Neural cell (in vitro differentiated cells): ENCODE measurements around the gene IRF2BPL. TPM values are rescaled to one million over a fixed set of nuclear protein-coding genes. Genes with fewer than 3 reads are reported as not detected.

ENCODE experiments used
- H2AFZ ChIP-seq: fragments of 200-600, 300-800 bp; sonication (generic), shearing (Covaris generic); 2 replicates; pipeline ENCODE4 v1.6.0; 2014; ENCODE audit warnings: low read depth, mild to moderate bottlenecking, antibody characterized with exemption, low read length, moderate library complexity
- H3F3A ChIP-seq: fragments of 200-600 bp; shearing (Covaris generic); 2 replicates; pipeline ENCODE4 v1.6.1; 2016; ENCODE audit warnings: mild to moderate bottlenecking, moderate library complexity, mixed read lengths, antibody characterized with exemption, low read length; ENCODE audit not compliant: insufficient read depth, poor library complexity, severe bottlenecking
- H3K27ac ChIP-seq: fragments of 200-600, 300-800 bp; sonication (generic), shearing (Covaris generic); 2 replicates; pipeline ENCODE4 v1.5.1; 2014; ENCODE audit warnings: mild to moderate bottlenecking, low read length, moderate library complexity
- H3K27me3 ChIP-seq: fragments of 300-800, 200-600 bp; sonication (generic), shearing (Covaris generic); 2 replicates; pipeline ENCODE4 v1.6.0; 2014; ENCODE audit warnings: mild to moderate bottlenecking, low read depth, low read length, moderate library complexity; ENCODE audit not compliant: insufficient read depth
- H3K36me3 ChIP-seq: fragments of 300-800, 200-600 bp; sonication (generic), shearing (Covaris generic); 2 replicates; pipeline ENCODE4 v1.5.1; 2014; ENCODE audit warnings: mild to moderate bottlenecking, antibody characterized with exemption, low read length, moderate library complexity; ENCODE audit not compliant: insufficient read depth
- H3K4me2 ChIP-seq: fragments of 300-800, 200-600 bp; sonication (generic), shearing (Covaris generic); 2 replicates; pipeline ENCODE4 v1.6.0; 2014; ENCODE audit warnings: mild to moderate bottlenecking, low read length
- H3K4me3 ChIP-seq: fragments of 300-800, 200-600 bp; sonication (generic), shearing (Covaris generic); 2 replicates; pipeline ENCODE4 v1.5.1; 2014; ENCODE audit warnings: mild to moderate bottlenecking, low read length, moderate library complexity
- H3K79me2 ChIP-seq: fragments of 200-600 bp; shearing (Covaris generic); replicated peaks from 2 replicates; pipeline ENCODE4 v1.6.0; 2014; ENCODE audit warnings: mild to moderate bottlenecking, low read length, moderate library complexity; ENCODE audit not compliant: insufficient read depth
- H3K9ac ChIP-seq: fragments of 300-800, 200-600 bp; sonication (generic), shearing (Covaris generic); 2 replicates; pipeline ENCODE4 v1.6.1; 2016; ENCODE audit warnings: mild to moderate bottlenecking, low read length, mixed read lengths
- H3K9me2 ChIP-seq: fragments of 200-600 bp; shearing (Covaris generic); 2 replicates; pipeline ENCODE4 v1.6.1; 2016; ENCODE audit warnings: mild to moderate bottlenecking, low read length, mixed read lengths; ENCODE audit not compliant: insufficient read depth
- H3K9me3 ChIP-seq: fragments of 200-600, 300-800 bp; sonication (generic), shearing (Covaris generic); 2 replicates; pipeline ENCODE4 v1.6.1; 2016; ENCODE audit warnings: mild to moderate bottlenecking, mixed run types, low read length, moderate library complexity, mixed read lengths
- H4K20me1 ChIP-seq: fragments of 200-600 bp; shearing (Covaris generic); 2 replicates; pipeline ENCODE4 v1.6.1; 2016; ENCODE audit warnings: mild to moderate bottlenecking, mixed run types; ENCODE audit not compliant: insufficient read depth
- EP300 ChIP-seq: fragments of 450-650 bp; conservative IDR thresholded peaks from 2 replicates; pipeline ENCODE4 v1.6.1; 2014; ENCODE audit warnings: antibody characterized with exemption, mild to moderate bottlenecking, moderate library complexity; ENCODE audit not compliant: poor library complexity, severe bottlenecking
- EZH2 ChIP-seq: fragments of 200-600, 300-800 bp; shearing (Covaris generic), sonication (generic); IDR thresholded peaks from 2 replicates; pipeline ENCODE4 v1.6.1; 2014; ENCODE audit warnings: antibody characterized with exemption, low read length, borderline replicate concordance, mild to moderate bottlenecking; ENCODE audit not compliant: insufficient read depth, poor library complexity, severe bottlenecking
- MXI1 ChIP-seq: fragments of 450-650 bp; conservative IDR thresholded peaks from 2 replicates; pipeline ENCODE4 v1.6.1; 2014; ENCODE audit warnings: antibody characterized with exemption, mild to moderate bottlenecking; ENCODE audit not compliant: poor library complexity, severe bottlenecking
- POLR2AphosphoS5 ChIP-seq: IDR thresholded peaks from 2 replicates; pipeline ENCODE4 v1.6.1; 2012
- RAD21 ChIP-seq: fragments of 450-650 bp; conservative IDR thresholded peaks from 2 replicates; pipeline ENCODE4 v1.6.1; 2014; ENCODE audit warnings: antibody characterized with exemption, mild to moderate bottlenecking, moderate library complexity
- SMC3 ChIP-seq: fragments of 450-650 bp; conservative IDR thresholded peaks from 2 replicates; pipeline ENCODE4 v1.6.1; 2014; ENCODE audit warnings: antibody characterized with exemption, mild to moderate bottlenecking, moderate library complexity; ENCODE audit not compliant: poor library complexity
- TAF1 ChIP-seq: IDR thresholded peaks from 2 replicates; pipeline ENCODE4 v1.6.1; 2012; ENCODE audit warnings: low read depth
- polyA plus RNA-seq: library from polyadenylated mRNA; depleted of rRNA; stranded (reverse); fragments of >200 nt; gene quantifications from 2 replicates; pipeline ENCODE4 v1.2.3, GENCODE V29; 2014
- TF ChIP-seq, protein P1 (sequence below): fragments of 450-650 bp; IDR thresholded peaks from 2 replicates; pipeline ENCODE4 v1.5.1; 2014; ENCODE audit warnings: antibody characterized with exemption, mild to moderate bottlenecking, moderate library complexity; ENCODE audit not compliant: poor library complexity, severe bottlenecking
- TF ChIP-seq, protein P2 (sequence below): IDR thresholded peaks from 2 replicates; pipeline ENCODE4 v1.6.1; 2012; ENCODE audit warnings: borderline replicate concordance

Gene IRF2BPL
- polyA plus RNA-seq, 1 donor from 2014 or later, result 42.9 TPM

DNA sequence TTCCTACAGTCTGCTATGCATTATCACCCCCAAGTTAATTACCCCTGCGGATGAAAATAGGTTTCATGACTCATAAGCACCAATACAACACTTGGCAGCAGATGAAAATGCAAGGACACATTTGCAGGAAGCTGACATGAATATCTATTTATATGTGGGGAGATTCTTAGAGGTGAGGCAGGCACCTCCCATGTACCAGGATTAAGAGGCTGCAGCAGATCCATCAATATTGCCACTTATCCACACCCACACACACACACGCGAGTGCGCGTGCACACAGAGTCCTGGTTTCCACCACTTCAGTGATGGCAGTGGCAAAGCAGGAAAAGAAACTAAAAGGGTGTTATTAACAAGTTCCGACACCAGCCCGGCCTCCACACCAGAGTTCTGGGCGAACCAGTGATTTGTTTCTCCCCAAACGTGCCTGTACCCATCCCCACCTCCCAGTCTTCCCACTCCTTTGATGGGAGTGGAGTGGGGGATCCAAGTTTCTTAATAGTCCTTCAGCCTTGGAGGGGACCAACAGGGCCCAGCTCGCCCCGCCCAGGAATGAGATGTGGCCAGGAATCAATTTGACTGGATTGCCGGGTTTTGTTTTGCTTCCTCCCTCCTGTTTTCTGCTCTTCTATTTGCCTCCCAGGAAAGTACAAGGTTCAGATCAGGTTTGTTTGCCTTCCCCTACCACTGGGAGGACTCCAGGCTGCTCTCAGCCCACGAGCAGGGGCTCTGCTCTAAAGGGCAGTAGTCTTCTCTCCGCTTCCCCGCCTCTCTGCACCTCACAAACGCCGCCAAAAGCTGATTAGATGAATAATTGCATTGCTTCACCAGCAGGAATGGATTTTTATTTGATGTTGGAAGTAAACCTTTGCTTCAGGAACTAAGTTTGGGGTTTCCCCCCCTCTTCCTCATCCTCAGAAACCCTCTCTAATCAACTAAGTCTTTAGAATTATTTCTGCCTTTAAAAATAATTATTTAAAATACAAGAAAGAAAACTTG lies 5.2 kb downstream of the IRF2BPL start:
- Histone ChIP-seq H4K20me1 (peaks cover 8% of the 10 kb centered on the region), H3K4me3 (peak overlapping the region; percentile 96)

DNA sequence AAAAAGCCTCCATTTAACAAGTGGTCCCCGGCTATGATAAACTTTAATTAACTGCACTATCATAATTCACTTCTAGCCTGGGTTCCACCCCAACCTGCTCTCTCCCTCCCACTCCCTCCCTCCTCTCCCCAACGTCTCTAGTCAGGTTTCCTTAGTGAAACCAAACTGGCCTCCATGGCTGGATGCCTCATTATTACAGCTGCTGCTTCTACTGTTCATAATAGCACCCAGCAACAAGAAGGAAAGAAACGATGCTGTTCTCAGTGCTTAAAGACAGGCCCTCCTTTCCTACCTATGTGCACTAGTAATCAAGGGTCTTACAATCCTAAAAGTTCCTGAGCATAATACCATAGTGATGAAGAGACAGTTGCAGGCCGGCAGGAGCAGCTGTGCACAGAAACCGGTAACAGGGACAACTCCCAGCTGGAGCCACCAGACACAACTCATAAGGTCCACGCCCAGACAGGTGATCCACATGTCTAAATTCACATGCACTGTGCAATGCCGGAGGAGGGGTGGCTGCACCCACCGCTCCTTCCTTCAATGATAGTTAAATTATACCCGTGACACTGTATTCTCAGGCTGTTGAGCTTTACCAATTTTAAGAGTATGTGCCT lies 6.2 kb downstream of the IRF2BPL start:
- Histone ChIP-seq H3K27me3 (no peaks in the 10 kb centered on the region), H3K79me2 (peaks cover 49% of the 10 kb centered on the region), H2AFZ (no peak overlapping the region), H3F3A (peaks cover 6% of the 10 kb centered on the region), H3K36me3 (peaks cover 6% of the 10 kb centered on the region), H3K9me3 (no peaks in the 10 kb centered on the region), H3K4me3 (peak overlapping the region; percentile 96), H3K27ac (peak overlapping the region; percentile 98), H3K4me2 (peak overlapping the region; percentile 96), H4K20me1 (peaks cover 8% of the 10 kb centered on the region), H3K9ac (no peak overlapping the region), H3K9me2 (no peaks in the 10 kb centered on the region)
- TF ChIP-seq, protein P1, sequence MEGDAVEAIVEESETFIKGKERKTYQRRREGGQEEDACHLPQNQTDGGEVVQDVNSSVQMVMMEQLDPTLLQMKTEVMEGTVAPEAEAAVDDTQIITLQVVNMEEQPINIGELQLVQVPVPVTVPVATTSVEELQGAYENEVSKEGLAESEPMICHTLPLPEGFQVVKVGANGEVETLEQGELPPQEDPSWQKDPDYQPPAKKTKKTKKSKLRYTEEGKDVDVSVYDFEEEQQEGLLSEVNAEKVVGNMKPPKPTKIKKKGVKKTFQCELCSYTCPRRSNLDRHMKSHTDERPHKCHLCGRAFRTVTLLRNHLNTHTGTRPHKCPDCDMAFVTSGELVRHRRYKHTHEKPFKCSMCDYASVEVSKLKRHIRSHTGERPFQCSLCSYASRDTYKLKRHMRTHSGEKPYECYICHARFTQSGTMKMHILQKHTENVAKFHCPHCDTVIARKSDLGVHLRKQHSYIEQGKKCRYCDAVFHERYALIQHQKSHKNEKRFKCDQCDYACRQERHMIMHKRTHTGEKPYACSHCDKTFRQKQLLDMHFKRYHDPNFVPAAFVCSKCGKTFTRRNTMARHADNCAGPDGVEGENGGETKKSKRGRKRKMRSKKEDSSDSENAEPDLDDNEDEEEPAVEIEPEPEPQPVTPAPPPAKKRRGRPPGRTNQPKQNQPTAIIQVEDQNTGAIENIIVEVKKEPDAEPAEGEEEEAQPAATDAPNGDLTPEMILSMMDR, result no peak
- no peak for TF ChIP-seq TAF1
- no peak for TF ChIP-seq EZH2
- no peak for TF ChIP-seq POLR2AphosphoS5
- no peak for TF ChIP-seq SMC3
- TF ChIP-seq EP300, result no peak
- TF ChIP-seq, protein P2, sequence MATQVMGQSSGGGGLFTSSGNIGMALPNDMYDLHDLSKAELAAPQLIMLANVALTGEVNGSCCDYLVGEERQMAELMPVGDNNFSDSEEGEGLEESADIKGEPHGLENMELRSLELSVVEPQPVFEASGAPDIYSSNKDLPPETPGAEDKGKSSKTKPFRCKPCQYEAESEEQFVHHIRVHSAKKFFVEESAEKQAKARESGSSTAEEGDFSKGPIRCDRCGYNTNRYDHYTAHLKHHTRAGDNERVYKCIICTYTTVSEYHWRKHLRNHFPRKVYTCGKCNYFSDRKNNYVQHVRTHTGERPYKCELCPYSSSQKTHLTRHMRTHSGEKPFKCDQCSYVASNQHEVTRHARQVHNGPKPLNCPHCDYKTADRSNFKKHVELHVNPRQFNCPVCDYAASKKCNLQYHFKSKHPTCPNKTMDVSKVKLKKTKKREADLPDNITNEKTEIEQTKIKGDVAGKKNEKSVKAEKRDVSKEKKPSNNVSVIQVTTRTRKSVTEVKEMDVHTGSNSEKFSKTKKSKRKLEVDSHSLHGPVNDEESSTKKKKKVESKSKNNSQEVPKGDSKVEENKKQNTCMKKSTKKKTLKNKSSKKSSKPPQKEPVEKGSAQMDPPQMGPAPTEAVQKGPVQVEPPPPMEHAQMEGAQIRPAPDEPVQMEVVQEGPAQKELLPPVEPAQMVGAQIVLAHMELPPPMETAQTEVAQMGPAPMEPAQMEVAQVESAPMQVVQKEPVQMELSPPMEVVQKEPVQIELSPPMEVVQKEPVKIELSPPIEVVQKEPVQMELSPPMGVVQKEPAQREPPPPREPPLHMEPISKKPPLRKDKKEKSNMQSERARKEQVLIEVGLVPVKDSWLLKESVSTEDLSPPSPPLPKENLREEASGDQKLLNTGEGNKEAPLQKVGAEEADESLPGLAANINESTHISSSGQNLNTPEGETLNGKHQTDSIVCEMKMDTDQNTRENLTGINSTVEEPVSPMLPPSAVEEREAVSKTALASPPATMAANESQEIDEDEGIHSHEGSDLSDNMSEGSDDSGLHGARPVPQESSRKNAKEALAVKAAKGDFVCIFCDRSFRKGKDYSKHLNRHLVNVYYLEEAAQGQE, result no peak

More for the DNA sequence above, 5.2 kb downstream of the IRF2BPL start:
- H3K9me2 ChIP-seq, result no peaks in the 10 kb centered on the region
- peaks cover 6% of the 10 kb centered on the region for H3F3A ChIP-seq
- peak; percentile 54 for TF ChIP-seq RAD21
- TF ChIP-seq, protein P2, result peak; percentile 16
- TF ChIP-seq, protein P1, result peak; percentile 54
- peak; percentile 15 for TF ChIP-seq MXI1
- TF ChIP-seq EP300, result no peak
- TF ChIP-seq SMC3, result peak; percentile 29
- no peak for TF ChIP-seq POLR2AphosphoS5
- H2AFZ ChIP-seq, result no peak overlapping the region
- no peaks in the 10 kb centered on the region for H3K9me3 ChIP-seq
- H3K27me3 ChIP-seq, result no peaks in the 10 kb centered on the region
- H3K36me3 ChIP-seq, result peaks cover 6% of the 10 kb centered on the region
- H3K4me2 ChIP-seq, result peak overlapping the region; percentile 96
- H3K27ac ChIP-seq, result peak overlapping the region; percentile 98
- H3K79me2 ChIP-seq, result peaks cover 54% of the 10 kb centered on the region
- peak overlapping the region; percentile 100 for H3K9ac ChIP-seq
